H1 (cell line): Measurements from ENCODE around the gene SLC5A4. TPM values are rescaled to one million over a fixed set of nuclear protein-coding genes. Genes with fewer than 3 reads are reported as not detected.

Experiments
- CTCF ChIA-PET: fragments of 300-600 bp; sonication (Branson Sonifier 250); formaldehyde crosslinking; loops from one replicate; lab custom pipeline; 2021; ENCODE audit not compliant: partially characterized antibody; lab: Charles Lee
- POLR2A ChIA-PET: fragments of 300-600 bp; sonication (Branson Sonifier 250); formaldehyde crosslinking; loops from one replicate; lab custom pipeline; 2021; ENCODE audit warnings: inconsistent platforms; ENCODE audit not compliant: partially characterized antibody; lab: Charles Lee
- DNase-seq, 2 experiments: peaks; one replicate each; pipeline versions ENCODE4 v3.0.0 to v3.0.0-alpha.2; 2010 to 2022; ENCODE audit warnings: low spot score in 2 of 2, low read depth in 1 of 2, mixed read lengths in 1 of 2
- FAIRE-seq: peaks from 2 replicates; lab custom pipeline; 2011; peaks lifted over from hg19 to GRCh38; lab: Jason Lieb, UNC
- H2AFZ ChIP-seq: 2 replicates; pipeline ENCODE4 v1.8.1; 2012; ENCODE audit warnings: low read length, inconsistent platforms
- H2AK5ac ChIP-seq: 2 replicates; pipeline ENCODE4 v1.6.1; 2013; ENCODE audit warnings: low read depth, low read length
- H2BK120ac ChIP-seq: replicated peaks from 2 replicates; pipeline ENCODE3; 2013; ENCODE audit warnings: low read depth, low read length, inconsistent platforms
- H2BK12ac ChIP-seq: 2 replicates; pipeline ENCODE4 v1.6.1; 2013; ENCODE audit warnings: low read depth, low read length
- H2BK15ac ChIP-seq: 2 replicates; pipeline ENCODE4 v1.6.1; 2013; ENCODE audit warnings: low read length
- H2BK20ac ChIP-seq: 2 replicates; pipeline ENCODE4 v1.6.1; 2013; ENCODE audit warnings: low read length
- H2BK5ac ChIP-seq: 2 replicates; pipeline ENCODE4 v1.6.1; 2013; ENCODE audit warnings: low read depth, low read length
- H3K14ac ChIP-seq: 2 replicates; pipeline ENCODE4 v1.6.1; 2013; ENCODE audit warnings: inconsistent platforms; ENCODE audit not compliant: insufficient read length
- H3K18ac ChIP-seq: 2 replicates; pipeline ENCODE4 v1.6.1; 2013; ENCODE audit warnings: low read length; ENCODE audit errors: extremely low read depth
- H3K23ac ChIP-seq: 2 replicates; pipeline ENCODE4 v1.6.1; 2013; ENCODE audit warnings: inconsistent platforms; ENCODE audit not compliant: insufficient read length
- H3K23me2 ChIP-seq: 2 replicates; pipeline ENCODE4 v1.6.1; 2013; ENCODE audit warnings: low read depth, low read length
- H3K27ac ChIP-seq: 2 replicates; pipeline ENCODE4 v1.6.1; 2011; ENCODE audit warnings: low read depth, low read length, inconsistent platforms
- H3K27me3 ChIP-seq, 4 experiments: replicated peaks in 1 of 4; 1 replicate in 1 of 4; 2 replicates in 3 of 4; pipeline versions ENCODE4 v1.6.1 to v1.8.1; 2011 to 2013; ENCODE audit warnings: low read length in 3 of 4, mild to moderate bottlenecking in 3 of 4, inconsistent platforms in 2 of 4, mixed read lengths in 2 of 4, moderate library complexity in 1 of 4; ENCODE audit not compliant: control insufficient read depth in 3 of 4, insufficient read depth in 3 of 4; ENCODE audit errors: extremely low read depth in 1 of 4
- H3K36me3 ChIP-seq, 4 experiments: 2 replicates each; pipeline versions ENCODE4 v1.6.1 to v1.8.1; 2011 to 2013; ENCODE audit warnings: mild to moderate bottlenecking in 4 of 4, low read length in 3 of 4, moderate library complexity in 2 of 4, control low read depth in 1 of 4, inconsistent platforms in 1 of 4; ENCODE audit not compliant: insufficient read depth in 4 of 4, control insufficient read depth in 2 of 4
- H3K4ac ChIP-seq: replicated peaks from 2 replicates; pipeline ENCODE3; 2013; ENCODE audit warnings: low read length, low read depth, mixed read lengths, inconsistent platforms; ENCODE audit not compliant: insufficient read length
- H3K4me1 ChIP-seq, 4 experiments: replicated peaks in 1 of 4; 1 replicate in 1 of 4; 2 replicates in 3 of 4; pipeline versions ENCODE4 v1.6.1 to v1.8.1; 2011 to 2013; ENCODE audit warnings: low read length in 3 of 4, inconsistent platforms in 2 of 4, mixed read lengths in 1 of 4; ENCODE audit not compliant: insufficient read depth in 4 of 4, control insufficient read depth in 3 of 4
- H3K4me2 ChIP-seq, 2 experiments: 2 replicates each; pipeline versions ENCODE4 v1.6.1 to v1.8.1; 2011 to 2013; ENCODE audit warnings: low read depth in 2 of 2, low read length in 2 of 2, control low read depth in 1 of 2, inconsistent platforms in 1 of 2, mild to moderate bottlenecking in 1 of 2; ENCODE audit not compliant: insufficient read depth in 1 of 2
- H3K4me3 ChIP-seq, 4 experiments: fragments of 200-600, 300-600 bp in 1 of 4; sonication (generic), shearing (Covaris generic), sonication (Bioruptor Twin) in 1 of 4; 2 replicates each; pipeline versions ENCODE4 v1.5.1 to v1.8.1; 2011 to 2016; ENCODE audit warnings: low read length in 4 of 4, low read depth in 3 of 4, control low read depth in 2 of 4, inconsistent platforms in 2 of 4, mild to moderate bottlenecking in 2 of 4, mixed read lengths in 1 of 4, moderate library complexity in 1 of 4; ENCODE audit not compliant: insufficient read depth in 2 of 4; ENCODE audit errors: extremely low read depth in 1 of 4
- H3K56ac ChIP-seq: replicated peaks from 2 replicates; pipeline ENCODE3; 2013; ENCODE audit warnings: low read depth, mild to moderate bottlenecking, mixed read lengths, low read length, inconsistent platforms; ENCODE audit not compliant: insufficient read length
- H3K79me1 ChIP-seq: 2 replicates; pipeline ENCODE4 v1.6.1; 2013; ENCODE audit warnings: low read depth, low read length, control low read depth
- H3K79me2 ChIP-seq, 2 experiments: 2 replicates each; pipeline versions ENCODE4 v1.6.1 to v1.8.1; 2012 to 2013; ENCODE audit warnings: low read length in 2 of 2, mild to moderate bottlenecking in 2 of 2, inconsistent platforms in 1 of 2; ENCODE audit not compliant: insufficient read depth in 2 of 2, control insufficient read depth in 1 of 2
- H3K9ac ChIP-seq, 4 experiments: replicated peaks in 1 of 4; 1 replicate in 1 of 4; 2 replicates in 3 of 4; pipeline versions ENCODE4 v1.6.1 to v1.8.1; 2011 to 2013; ENCODE audit warnings: low read depth in 3 of 4, low read length in 3 of 4, control low read depth in 2 of 4, mild to moderate bottlenecking in 2 of 4, moderate library complexity in 2 of 4, inconsistent platforms in 1 of 4; ENCODE audit errors: extremely low read depth in 1 of 4
- H3K9me3 ChIP-seq, 2 experiments: 2 replicates each; pipeline versions ENCODE4 v1.6.1 to v1.8.1; 2012 to 2013; ENCODE audit warnings: mild to moderate bottlenecking in 2 of 2, moderate library complexity in 2 of 2, control low read depth in 1 of 2, inconsistent platforms in 1 of 2, low read depth in 1 of 2, low read length in 1 of 2, mixed read lengths in 1 of 2; ENCODE audit not compliant: insufficient read depth in 2 of 2
- H4K20me1 ChIP-seq, 2 experiments: replicated peaks in 1 of 2; 2 replicates each; pipeline versions ENCODE3 to v1.8.1; 2011 to 2013; ENCODE audit warnings: inconsistent platforms in 2 of 2, low read length in 2 of 2, mild to moderate bottlenecking in 1 of 2; ENCODE audit not compliant: insufficient read depth in 2 of 2, control insufficient read depth in 1 of 2
- H4K5ac ChIP-seq: 2 replicates; pipeline ENCODE4 v1.6.1; 2013; ENCODE audit warnings: low read length, low read depth, mixed read lengths, inconsistent platforms; ENCODE audit not compliant: insufficient read length
- H4K8ac ChIP-seq: 2 replicates; pipeline ENCODE4 v1.8.0; 2013; ENCODE audit warnings: mild to moderate bottlenecking, moderate library complexity, low read length, inconsistent platforms; ENCODE audit not compliant: insufficient read depth; ENCODE audit errors: extremely low read depth
- H4K91ac ChIP-seq: replicated peaks from 2 replicates; pipeline ENCODE3; 2013; ENCODE audit warnings: low read length, mixed read lengths, inconsistent platforms; ENCODE audit not compliant: insufficient read length
- CREB1 ChIP-seq: IDR thresholded peaks from 2 replicates; pipeline ENCODE4 v1.6.1; 2012; ENCODE audit warnings: inconsistent platforms
- EZH2 ChIP-seq: fragments of 200-600 bp; sonication (generic); IDR thresholded peaks from 2 replicates; pipeline ENCODE4 v1.7.1; 2012; ENCODE audit warnings: low read depth, mild to moderate bottlenecking, moderate library complexity, low read length, inconsistent platforms; ENCODE audit not compliant: severe bottlenecking
- POLR2AphosphoS5 ChIP-seq: IDR thresholded peaks from 2 replicates; pipeline ENCODE4 v1.6.1; 2011; ENCODE audit warnings: low read depth, low read length
- RAD21 ChIP-seq, 2 experiments: IDR thresholded peaks in 1 of 2; conservative IDR thresholded peaks in 1 of 2; 2 replicates each; pipeline ENCODE4 v1.6.1; 2011; ENCODE audit warnings: low read depth in 2 of 2, low read length in 2 of 2, improper control_type of control experiment in 1 of 2, inconsistent platforms in 1 of 2, mild to moderate bottlenecking in 1 of 2, moderate library complexity in 1 of 2
- RFX5 ChIP-seq: IDR thresholded peaks from 2 replicates; pipeline ENCODE4 v1.6.1; 2011; ENCODE audit warnings: low read depth, low read length, improper control_type of control experiment, borderline replicate concordance
- SP4 ChIP-seq: IDR thresholded peaks from 2 replicates; pipeline ENCODE4 v1.6.1; 2012; ENCODE audit warnings: low read length, inconsistent platforms
- YY1 ChIP-seq: IDR thresholded peaks from 2 replicates; pipeline ENCODE4 v1.6.1; 2011; ENCODE audit warnings: low read depth, mild to moderate bottlenecking, low read length
- WGBS, 2 experiments: shearing (Covaris generic) in 1 of 2; methylation state at CpG; one replicate each; pipeline versions ENCODE4 v1.1.6 to v1.1.7; 2013 to 2015; ENCODE audit warnings: low lambda C conversion rate in 2 of 2, mixed read lengths in 2 of 2, inconsistent platforms in 1 of 2, low coverage in 1 of 2, missing lambda C conversion rate in 1 of 2; ENCODE audit not compliant: insufficient replicate concordance in 2 of 2, insufficient coverage in 1 of 2, insufficient read length in 1 of 2; ENCODE audit errors: extremely low coverage in 1 of 2, missing lambda C conversion rate in 1 of 2; 5-methylcytosine and 5-hydroxymethylcytosine counted together
- polyA plus RNA-seq, 7 experiments: library from polyadenylated mRNA; depleted of rRNA in 3 of 7; stranded (reverse) in 5 of 7; unstranded in 2 of 7; fragments of >200 nt in 5 of 7; fragments of 200-250 nt in 2 of 7; gene quantifications; 1 replicate in 5 of 7; 2 replicates in 1 of 7; 4 replicates in 1 of 7; pipeline versions ENCODE4 v1.2.1 to v1.2.3, GENCODE V29; 2011 to 2013; ENCODE audit warnings: missing spikeins in 2 of 7, mixed read lengths in 2 of 7
- total RNA-seq: library from RNA; stranded (reverse); fragmentation: NEBNext Ultra II Directional; extraction: Animal tissue kit (Norgen Biotek cat#: 25700); gene quantifications from 2 replicates; pipeline ENCODE4 v1.2.1, GENCODE V29; 2021
- TF ChIP-seq, protein P1 (sequence below), 3 experiments: IDR thresholded peaks; 1 replicate in 2 of 3; 2 replicates in 1 of 3; pipeline versions ENCODE4 v1.5.1 to v1.6.1; 2011; ENCODE audit warnings: low read length in 3 of 3, mild to moderate bottlenecking in 3 of 3, inconsistent platforms in 2 of 3, low read depth in 1 of 3, moderate library complexity in 1 of 3; ENCODE audit not compliant: insufficient read depth in 1 of 3; ENCODE audit errors: control extremely low read depth in 1 of 3

SLC5A4 gene
- total and polyA plus RNA-seq, 2 of the 8 experiments (the other 6 are each of a cell fraction or from before 2014, with no cell fraction given) = 0.17 TPM; not detected in 1

DNA sequence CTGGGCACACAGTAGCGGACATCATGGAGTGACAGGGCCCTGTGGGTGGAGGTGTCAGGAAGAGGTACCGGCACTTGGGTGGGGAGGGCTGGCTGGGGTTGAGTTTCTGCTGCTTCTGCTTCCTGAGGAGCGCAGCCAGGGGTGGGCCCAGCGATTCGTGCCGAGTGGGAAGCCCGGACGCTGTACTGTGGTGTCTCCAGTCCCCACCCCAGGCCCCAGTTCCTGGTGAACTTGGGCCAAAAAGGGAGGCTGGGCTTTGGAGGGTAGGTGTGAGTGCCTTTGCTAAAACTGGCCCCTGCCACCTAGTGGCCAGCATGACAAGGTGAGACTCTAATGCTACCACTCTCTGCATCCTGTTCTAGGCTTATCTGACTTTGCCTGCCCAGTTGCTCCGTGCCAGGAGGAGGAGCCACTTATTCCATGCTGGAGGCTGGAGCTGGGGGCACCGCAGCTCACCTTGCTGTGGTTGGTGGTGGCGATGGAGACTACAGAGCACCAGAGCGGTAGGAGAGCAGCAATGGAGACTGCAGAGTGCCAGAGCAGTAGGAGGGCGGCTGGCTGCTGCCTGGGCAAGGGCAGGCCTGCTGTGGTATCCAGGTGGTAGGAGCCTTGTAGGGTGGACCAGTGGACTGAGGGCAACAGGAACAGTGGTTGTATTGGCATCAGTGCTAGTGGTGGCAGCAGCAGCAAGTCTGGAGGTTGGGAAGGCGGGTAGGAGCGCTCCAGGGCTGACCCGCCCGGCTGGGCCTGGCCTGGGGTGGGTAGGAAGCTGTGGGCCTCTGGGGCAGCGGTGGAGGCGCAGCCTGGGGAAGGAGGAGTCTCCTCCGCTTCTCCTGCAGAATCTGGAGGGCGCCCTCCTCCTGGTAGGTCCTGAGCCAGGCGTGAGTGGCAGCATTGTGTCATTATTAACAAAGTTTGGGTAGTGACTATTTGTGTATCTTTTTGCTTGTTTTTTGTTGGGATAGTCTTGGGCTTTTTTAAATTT lies 48.1 kb downstream of the SLC5A4 start:
- no peak overlapping the region for H3K23ac ChIP-seq
- H3K14ac ChIP-seq = no peak overlapping the region
- no peak overlapping the region for H2BK120ac ChIP-seq
- no peak overlapping the region for H3K18ac ChIP-seq
- H3K27ac ChIP-seq = no peak overlapping the region
- H3K4me1 ChIP-seq = peaks cover 0 to 29% (median 15%) of the 10 kb centered on the region in 4 experiments; a peak in 5 of 7 replicates
- CTCF ChIA-PET = interaction anchor here (0.6 to 3.8 kb wide), 22 partner anchors 11 to 268 kb away, joined by 3 to 22 read pairs (median 4); partner anchors contain the start of genes RFPL3 and RTCB
- H2AFZ ChIP-seq = peak overlapping the region; percentile 43; the same call in 1 of the 2 replicates
- H2BK15ac ChIP-seq = peak overlapping the region; percentile 97; the same call in 1 of the 2 replicates
- no peaks in the 10 kb centered on the region for H3K79me2 ChIP-seq
- H3K56ac ChIP-seq = no peak overlapping the region
- POLR2A ChIA-PET = interaction anchor here (1.1 kb wide), 1 partner anchor 51 kb away, joined by 4 read pairs; no protein-coding TSS in a partner anchor
- no peak overlapping the region for H2BK5ac ChIP-seq
- no peak overlapping the region for H2BK20ac ChIP-seq
- H3K9me3 ChIP-seq = no peaks in the 10 kb centered on the region
- 68% methylated on average over 21 of the region's 22 CpGs; no CpG with 5 or more reads in 1 of the 2 experiments for WGBS, 2 experiments
- peaks cover 20% of the 10 kb centered on the region for H3K23me2 ChIP-seq
- H2BK12ac ChIP-seq = peak overlapping the region; percentile 80; the same call in 1 of the 2 replicates
- DNase-seq (peak in 1 of 2 experiments; percentile 61), FAIRE-seq (peak; percentile 52)
- H3K36me3 ChIP-seq = no peaks in the 10 kb centered on the region
- no peak overlapping the region for H3K4ac ChIP-seq
- H4K5ac ChIP-seq = no peak overlapping the region
- no peak overlapping the region for H3K9ac ChIP-seq
- H3K4me3 ChIP-seq = no peak overlapping the region
- peaks cover 0 to 4% of the 10 kb centered on the region in 2 experiments for H4K20me1 ChIP-seq
- H3K27me3 ChIP-seq = peaks cover 19 to 44% (median 38%) of the 10 kb centered on the region in 4 experiments
- H4K91ac ChIP-seq = peak overlapping the region; percentile 46
- no peak overlapping the region for H2AK5ac ChIP-seq
- no peaks in the 10 kb centered on the region for H3K79me1 ChIP-seq
- no peak overlapping the region; a peak in 1 of 4 replicates for H3K4me2 ChIP-seq
- no peak overlapping the region for H4K8ac ChIP-seq
- TF ChIP-seq SP4 (no peak), CREB1 (peak; percentile 69), YY1 (0 out of 2 replicates have a peak, but pooled peaks have one; percentile 48), RFX5 (no peak), EZH2 (no peak), POLR2AphosphoS5 (no peak), RAD21 (IDR thresholded peaks at IDR 0.05 in 1 of 2, conservative IDR thresholded peaks at IDR 0.05 in 1 of 2; ENCODE audit: low read depth in 2 of 2, low read length in 2 of 2) (peak; percentile 53 to 70)
- TF ChIP-seq, protein P1, sequence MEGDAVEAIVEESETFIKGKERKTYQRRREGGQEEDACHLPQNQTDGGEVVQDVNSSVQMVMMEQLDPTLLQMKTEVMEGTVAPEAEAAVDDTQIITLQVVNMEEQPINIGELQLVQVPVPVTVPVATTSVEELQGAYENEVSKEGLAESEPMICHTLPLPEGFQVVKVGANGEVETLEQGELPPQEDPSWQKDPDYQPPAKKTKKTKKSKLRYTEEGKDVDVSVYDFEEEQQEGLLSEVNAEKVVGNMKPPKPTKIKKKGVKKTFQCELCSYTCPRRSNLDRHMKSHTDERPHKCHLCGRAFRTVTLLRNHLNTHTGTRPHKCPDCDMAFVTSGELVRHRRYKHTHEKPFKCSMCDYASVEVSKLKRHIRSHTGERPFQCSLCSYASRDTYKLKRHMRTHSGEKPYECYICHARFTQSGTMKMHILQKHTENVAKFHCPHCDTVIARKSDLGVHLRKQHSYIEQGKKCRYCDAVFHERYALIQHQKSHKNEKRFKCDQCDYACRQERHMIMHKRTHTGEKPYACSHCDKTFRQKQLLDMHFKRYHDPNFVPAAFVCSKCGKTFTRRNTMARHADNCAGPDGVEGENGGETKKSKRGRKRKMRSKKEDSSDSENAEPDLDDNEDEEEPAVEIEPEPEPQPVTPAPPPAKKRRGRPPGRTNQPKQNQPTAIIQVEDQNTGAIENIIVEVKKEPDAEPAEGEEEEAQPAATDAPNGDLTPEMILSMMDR (IDR thresholded peaks at IDR 0.05; ENCODE audit: control extremely low read depth in 1 of 3, insufficient read depth in 1 of 3, low read depth in 1 of 3, low read length in 3 of 3) = peak; percentile 87 to 94 (median 91)
